Measurements from ENCODE around the gene CAPN13. TPM values are rescaled to one million over a fixed set of nuclear protein-coding genes. Genes with fewer than 3 reads are reported as not detected.

CAPN13 gene, protein sequence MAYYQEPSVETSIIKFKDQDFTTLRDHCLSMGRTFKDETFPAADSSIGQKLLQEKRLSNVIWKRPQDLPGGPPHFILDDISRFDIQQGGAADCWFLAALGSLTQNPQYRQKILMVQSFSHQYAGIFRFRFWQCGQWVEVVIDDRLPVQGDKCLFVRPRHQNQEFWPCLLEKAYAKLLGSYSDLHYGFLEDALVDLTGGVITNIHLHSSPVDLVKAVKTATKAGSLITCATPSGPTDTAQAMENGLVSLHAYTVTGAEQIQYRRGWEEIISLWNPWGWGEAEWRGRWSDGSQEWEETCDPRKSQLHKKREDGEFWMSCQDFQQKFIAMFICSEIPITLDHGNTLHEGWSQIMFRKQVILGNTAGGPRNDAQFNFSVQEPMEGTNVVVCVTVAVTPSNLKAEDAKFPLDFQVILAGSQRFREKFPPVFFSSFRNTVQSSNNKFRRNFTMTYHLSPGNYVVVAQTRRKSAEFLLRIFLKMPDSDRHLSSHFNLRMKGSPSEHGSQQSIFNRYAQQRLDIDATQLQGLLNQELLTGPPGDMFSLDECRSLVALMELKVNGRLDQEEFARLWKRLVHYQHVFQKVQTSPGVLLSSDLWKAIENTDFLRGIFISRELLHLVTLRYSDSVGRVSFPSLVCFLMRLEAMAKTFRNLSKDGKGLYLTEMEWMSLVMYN
- total RNA-seq (2014; rRNA removed; shearing (Covaris generic)): 0.10 TPM in 1 of 2 replicates, not detected in the other

DNA sequence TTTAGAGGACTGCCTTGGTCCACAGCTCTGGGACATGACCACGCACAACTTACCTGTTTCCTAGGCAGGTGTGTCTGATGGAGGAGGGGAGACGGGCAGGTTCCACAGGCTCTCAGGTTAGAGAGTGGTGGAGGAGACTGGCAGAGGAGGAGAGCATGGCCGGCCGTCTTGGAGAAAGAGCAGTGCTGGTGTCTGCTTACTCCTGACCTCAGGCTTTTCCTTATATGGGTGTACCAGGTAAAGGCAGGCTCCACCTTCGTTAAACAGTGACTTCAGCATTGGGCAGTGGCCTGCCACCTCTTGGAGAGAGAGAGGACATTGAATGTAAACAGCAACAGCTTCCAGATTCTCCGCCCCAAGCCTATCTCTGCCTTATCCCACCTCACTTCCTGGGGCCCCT is at the start of gene CAPN13:
Gene CAPN13, minus strand, starts transcription at position 198 of the 400 bp plus-strand sequence. CDS start 20,121 bp downstream, outside the sequence.
- peak; percentile 8 for DNase-seq (ENCODE audit: low spot score)

DNA sequence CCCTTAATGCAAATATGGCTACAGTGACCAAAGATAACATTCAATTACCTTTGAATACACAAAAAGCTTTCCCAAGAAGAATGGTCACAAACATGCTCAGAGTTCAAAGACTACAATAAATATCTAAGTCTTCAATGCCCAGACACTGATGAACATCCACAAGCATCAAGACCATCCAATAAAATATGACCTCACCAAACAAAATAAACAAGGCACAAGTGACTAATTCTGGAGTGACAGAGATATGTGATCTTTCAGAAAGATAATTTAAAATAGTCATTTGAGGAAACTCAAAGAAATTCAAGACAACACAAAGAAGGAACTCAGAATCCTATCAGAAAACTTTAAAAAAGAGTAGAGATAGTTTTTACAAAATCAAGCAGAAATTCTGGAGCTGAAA is 40.6 kb upstream of the CAPN13 start:
- DNase-seq (ENCODE audit: low spot score): no peak

DNA sequence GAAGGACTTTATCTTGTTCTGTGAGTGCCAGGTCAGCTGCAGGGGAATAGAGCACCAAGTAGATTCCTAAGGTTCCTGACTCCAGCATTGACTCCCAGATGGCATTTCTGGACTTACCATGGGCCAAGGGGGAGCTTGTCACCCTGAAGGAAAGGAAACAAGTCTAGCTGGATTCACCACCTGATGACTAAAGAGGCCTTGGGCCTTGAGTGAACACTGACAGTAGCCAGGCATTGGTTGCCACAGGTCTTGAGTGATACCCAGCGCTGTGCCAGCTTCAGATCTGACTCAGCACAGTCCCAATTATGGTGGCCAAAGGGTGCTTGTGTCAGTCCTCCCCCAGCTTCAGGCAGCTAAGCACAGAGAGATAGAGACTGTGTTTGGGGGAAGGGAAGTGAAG is 40.1 kb upstream of the CAPN13 start:
- no peak for DNase-seq (ENCODE audit: low spot score)

DNA sequence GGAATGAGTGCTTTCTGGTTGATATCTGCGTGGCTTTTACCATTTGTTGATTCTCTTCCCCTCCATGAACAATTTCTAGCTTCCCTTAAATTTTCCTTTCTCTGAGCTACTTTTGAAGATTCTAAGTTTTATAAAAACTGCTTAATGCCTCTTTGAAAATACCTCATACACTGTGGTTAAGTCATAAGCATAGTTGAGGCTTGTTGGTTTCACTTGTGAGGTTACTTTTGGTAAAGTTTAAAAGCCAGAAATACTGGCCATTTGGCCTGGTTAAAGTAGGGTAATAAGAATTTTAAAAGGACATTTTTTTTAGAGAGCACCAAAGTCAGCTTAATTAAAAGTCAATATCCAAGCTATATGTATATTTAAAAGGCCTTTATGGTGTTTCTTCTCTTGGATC is 21.3 kb upstream of the CAPN13 start:
- DNase-seq (ENCODE audit: low spot score): no peak

DNA sequence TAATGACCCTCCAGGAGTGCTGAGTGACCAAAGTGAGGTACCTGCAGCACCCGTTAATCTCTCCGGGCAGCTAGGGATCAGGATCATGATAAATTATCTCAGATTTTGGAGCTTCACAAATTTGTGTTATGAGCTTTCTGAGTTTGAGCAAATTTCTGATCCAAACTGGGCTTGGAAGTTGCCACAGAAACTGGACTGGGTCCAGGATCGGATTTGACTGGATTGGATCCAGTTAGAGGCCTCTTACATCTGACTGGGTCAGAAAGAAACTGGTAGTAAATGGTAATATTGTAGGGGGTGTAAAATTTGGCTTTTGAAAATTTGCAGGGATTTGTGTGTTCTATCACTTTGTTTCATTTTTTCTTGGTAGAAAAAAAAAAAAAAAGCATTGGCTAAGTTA is 19.7 kb upstream of the CAPN13 start:
- DNase-seq (ENCODE audit: low spot score): no peak

DNA sequence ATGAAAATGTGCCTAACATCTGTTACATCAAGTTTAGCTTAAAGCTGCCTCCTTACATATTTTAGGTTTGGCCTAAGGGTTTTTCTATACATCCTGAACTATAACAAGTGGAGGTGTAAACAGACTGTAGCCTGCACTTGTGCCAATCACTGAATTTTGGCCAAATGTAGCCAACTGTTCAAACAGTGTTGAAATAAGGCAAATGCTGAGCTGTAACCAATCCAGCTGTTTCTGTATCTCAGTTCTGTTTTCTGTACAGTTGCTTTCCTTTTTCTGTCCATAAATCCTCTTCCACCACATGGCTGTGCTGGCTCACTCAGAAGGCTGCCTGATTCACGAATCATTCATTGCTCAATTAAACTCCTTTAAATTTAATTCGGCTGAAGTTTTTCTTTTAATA is 19.2 kb upstream of the CAPN13 start:
- no peak for DNase-seq (ENCODE audit: low spot score)

DNA sequence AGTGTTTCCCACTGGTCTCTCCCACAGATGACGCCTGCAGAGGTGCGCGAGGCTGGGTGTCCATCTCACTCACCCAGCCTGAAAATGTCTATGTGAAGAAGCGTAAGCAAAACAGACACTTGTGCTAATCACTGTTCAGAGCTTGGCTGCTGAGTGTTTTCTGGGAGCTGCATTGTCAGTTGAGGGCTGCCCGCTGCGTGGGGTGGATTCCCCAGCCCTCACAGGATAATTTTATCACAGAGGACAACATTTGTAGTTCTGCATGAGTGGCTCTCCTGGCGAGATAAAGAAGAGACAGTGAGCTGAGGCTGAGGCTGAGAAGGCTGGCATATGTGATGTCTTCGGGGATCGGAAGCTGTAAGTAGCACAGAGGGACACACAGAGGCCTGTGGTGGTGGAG is 16.2 kb upstream of the CAPN13 start:
- DNase-seq (ENCODE audit: low spot score): no peak

DNA sequence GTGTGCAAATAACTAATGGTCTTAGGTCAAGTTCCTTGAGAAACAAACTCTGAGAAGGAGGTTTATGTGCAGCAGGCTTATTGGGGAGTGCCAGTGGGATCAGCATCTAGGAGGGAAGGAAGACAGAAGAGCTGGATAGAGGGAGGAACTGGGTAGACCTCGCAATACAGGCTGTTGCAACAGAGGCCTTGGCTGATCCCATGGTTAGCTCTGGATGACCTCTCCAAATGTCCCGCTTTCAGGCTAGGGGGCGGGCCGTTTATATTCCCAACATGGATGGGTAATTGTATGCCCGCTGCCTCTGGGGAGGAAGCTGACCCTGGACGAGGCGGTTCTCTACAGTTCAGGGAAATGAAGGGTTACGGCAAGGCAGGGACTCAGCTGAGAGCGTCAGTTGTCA is 14.7 kb upstream of the CAPN13 start:
- DNase-seq (ENCODE audit: low spot score): no peak

DNA sequence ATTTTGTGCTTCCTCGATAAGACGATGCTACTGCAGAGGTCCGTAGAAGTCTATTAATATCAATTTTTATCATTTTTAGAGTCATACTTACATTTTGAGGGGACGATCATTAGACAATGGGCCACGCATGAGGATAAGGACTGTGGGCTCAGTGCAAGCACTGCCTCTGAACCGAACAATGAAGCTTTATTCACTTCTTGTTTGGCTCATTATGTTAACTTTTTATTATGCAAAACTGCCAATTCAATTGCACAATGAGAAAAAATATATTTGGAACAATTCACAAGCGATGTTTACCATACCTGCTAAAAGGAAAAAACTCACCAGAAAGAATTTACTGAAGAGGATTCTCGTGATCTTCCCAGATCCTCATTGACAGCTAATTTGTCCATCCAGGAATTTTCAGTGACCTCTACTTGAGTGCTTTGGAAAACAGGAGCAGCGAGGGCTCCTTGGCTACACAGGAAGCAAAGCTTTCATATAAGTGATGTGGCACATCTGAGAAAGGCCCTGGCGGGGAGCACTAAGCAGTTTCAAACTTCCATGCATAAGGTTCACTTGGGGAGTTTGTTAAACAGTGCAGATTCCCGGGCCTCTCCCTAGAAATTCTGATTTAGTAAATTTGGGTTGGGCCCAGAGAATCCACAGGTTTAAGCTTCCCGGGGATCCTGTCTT is 13.3 kb upstream of the CAPN13 start:
- DNase-seq (ENCODE audit: low spot score): no peak

DNA sequence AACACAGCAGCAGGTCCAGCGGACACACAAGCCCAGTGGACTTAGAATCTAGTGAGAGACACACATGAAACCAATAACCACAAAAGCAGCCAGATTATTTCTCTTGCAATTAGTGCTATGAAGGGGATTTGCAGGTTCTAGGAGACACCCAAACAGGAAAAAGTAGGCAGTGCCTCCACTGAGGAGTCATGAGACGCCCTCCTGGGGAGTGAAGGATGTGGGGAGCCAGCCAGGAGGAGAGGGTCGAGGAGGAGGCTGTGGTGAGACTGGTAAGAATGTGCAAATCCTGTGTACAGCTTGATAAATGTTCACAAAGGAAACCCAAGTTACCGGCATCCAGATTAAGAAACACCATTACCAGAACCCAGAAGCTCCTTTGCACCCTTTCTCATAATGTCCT is 2.7 kb upstream of the CAPN13 start:
- no peak for DNase-seq (ENCODE audit: low spot score)

DNA sequence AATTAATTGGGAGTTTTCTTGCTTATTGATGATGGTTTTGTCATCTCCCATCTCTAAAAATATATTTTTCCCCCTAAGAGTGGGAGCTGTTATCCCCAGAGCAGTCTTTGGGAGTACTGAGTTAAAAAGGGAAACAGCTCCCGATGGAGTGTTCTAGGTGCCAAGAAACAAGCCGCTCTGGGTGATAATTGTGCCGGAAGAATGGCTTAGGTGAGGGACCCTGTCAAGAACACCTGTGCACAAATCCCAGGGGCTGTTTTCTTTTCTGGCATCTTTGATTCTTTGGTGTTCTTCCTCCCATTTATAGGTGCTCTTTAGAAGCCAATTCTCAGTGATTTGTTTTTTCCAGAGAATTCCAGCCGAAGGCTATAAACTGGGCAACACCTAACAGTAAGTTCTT is 1.4 kb upstream of the CAPN13 start:
- no peak for DNase-seq (ENCODE audit: low spot score)

DNA sequence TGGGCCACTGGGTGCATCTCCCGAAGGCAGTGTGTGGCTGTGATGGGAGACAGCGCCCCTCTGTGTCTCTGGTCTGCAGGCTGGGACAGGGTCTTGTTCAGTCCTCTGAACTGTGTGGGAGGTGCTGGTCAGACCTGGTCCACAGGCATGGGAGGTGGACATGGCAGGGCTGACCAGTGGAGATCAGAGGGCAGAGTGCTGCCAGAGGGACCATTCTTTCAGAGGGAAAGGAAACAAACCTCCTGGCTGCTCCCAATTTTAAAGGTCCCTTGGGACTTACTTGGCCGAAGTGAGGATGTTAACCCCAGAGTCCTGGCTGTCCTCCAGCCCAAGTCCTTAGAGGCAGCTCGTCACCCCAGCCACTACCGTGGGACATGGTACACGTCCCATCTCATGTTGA is 4.0 kb downstream of the CAPN13 start:
- no peak for DNase-seq (ENCODE audit: low spot score)

DNA sequence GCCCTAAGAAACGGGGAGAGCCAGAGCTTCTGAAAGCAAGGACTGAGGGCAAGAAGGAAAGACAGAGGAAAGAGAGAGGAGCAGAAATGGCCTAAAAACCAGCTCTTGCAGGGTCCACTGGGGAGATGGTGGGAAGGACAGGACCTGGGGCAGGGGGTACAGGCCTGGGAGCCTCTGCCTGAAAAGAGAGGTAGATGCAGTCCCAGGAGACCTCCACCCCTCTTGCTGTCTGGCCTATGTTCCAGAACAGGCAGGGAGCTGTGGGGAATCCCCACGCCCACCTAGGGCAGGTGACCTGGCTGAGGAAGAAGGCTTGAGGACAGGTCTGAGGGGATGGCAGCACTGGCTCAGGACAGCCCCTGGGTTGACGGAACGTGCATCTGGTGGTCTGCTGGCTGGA is 4.6 kb downstream of the CAPN13 start:
- DNase-seq (ENCODE audit: low spot score): no peak

DNA sequence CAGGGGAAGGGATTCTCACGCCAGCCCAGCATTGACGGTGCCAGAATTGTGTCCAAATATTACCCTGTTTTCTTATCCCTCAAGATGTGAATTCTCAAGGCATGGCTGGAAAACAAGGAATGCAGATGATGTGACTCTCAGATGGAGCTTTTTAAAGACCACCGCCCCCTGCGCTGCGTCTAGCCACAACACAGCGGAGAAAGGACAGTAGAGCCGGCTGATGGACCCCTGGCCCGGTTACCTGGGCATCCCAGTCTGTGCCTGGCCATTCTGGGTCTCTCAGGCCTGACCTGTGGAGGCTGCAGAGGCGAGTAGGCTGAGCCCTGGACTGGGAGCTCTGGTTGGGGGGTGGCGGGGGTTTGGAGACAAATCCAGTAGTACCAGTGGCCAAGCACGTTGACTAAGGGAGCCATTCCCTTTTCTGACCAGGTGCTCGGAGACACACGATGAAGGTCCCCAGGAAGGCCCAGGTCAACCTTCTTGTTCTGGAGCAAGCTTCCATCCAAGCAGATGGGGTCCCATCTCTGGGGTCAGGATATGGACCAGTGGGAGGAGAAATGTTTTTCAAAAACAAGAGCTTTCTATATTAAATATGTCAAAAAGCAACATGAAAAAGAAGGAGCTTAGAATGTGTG is 5.3 kb downstream of the CAPN13 start:
- DNase-seq (ENCODE audit: low spot score): no peak

DNA sequence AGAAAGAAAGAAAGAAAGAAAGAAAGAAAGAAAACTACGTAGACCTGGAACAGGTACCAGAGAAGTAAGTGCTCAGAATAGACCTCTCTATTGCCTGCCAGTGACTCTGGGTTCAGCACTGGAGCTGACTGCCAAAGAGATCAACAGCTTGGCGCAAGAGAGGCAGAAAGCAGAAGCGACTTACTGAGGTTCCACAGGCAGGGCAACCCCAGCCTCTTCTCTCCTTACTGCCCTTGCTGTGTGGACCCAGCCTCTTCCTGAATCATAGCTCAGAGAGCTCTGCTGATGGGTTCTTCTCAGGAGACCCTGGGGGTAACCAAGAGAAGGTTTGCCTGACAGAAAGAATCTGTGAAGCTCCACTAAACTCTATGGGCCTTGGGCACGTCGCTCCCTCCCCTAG is 7.1 kb downstream of the CAPN13 start:
- DNase-seq (ENCODE audit: low spot score): no peak

DNA sequence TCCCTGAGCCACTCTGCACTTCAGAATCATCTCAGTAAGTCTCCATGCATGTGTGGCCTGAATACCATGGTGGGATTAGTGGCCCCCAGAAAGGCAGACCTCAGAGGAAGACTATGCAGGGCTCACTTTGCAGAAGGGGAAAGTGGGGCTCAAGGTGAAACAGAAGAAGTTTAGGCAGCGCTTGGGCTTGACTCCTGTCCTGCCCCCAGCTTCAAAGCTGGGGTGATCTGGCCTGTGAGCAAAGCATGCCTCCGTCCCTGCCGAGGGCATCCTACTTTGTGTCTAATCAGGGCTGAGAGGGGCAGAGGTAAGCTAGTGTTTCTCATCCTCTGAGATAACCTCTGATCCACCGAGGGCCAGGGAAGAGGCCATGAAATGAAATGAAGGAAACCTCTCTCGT is 7.9 kb downstream of the CAPN13 start:
- DNase-seq (ENCODE audit: low spot score): no peak

DNA sequence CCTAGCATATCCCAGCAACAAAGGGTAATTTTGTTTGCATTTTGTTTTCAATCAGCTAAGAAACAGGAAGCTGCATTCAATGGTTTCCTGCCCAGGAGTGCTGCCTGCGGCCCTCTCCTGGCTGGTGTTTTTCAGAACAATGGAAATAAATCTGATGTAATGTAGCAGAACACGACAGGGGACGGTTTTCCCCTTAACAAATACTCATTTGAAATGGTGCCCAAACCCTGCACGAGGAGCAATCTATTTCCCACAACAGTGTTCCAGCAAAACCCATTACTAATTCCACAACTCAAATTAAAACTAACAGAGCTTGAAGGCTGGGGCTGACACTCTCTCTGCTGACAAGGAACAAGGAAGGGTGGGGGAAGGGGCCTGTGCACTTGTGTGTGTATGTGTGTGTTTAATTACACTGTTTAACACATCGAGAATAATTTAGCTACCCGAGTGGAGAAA is 8.7 kb downstream of the CAPN13 start:
- DNase-seq (ENCODE audit: low spot score): no peak

DNA sequence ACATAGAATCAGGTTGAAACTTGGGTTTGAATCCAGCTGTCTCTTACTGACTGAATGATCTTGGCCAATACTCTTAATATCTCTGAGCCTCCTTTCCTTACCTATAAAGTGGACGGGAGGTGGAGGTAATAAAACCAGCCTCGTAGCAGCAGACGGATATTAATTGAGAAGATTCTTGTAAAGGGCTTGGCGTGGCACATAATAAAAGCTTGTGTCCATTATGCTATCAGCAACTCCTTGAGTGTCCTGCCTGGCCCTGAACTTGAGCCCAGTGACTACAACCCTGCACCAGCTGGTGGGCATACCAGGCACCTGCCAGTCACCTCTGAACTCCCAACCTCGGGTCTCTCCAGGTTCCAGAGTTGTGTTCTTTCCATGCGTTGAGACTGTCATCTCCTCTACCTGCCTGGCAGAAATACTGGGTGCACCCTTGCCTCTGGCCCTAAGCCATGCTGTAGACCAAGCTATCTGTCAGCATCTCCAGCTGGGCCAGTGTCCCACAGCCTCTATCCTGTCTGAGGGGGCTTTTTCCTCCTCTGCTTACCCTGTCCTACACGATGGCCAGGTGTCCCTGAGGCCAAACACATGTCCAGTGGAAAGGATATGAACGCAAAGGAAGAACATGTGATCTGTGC is 9.7 kb downstream of the CAPN13 start:
- no peak for DNase-seq (ENCODE audit: low spot score)

DNA sequence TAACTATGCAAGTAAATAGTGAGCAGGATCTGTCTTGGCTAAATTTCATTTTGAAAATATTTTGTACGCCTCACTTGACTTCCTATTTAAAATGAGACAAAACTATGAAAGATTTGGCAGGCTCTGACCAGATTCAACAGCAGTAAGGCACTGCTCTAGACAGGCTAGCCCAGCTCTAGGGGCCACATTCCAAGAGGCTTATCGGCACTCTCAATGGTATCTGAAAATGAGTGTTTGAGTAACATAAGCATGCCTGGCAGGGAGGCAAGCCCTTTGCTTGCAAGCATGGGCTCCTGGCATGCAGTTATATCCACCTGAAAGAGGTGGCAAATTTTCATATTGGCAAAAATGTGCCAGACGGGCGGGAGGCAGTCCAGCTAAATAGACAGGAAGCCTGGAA is 10.5 kb downstream of the CAPN13 start:
- no peak for DNase-seq (ENCODE audit: low spot score)

DNA sequence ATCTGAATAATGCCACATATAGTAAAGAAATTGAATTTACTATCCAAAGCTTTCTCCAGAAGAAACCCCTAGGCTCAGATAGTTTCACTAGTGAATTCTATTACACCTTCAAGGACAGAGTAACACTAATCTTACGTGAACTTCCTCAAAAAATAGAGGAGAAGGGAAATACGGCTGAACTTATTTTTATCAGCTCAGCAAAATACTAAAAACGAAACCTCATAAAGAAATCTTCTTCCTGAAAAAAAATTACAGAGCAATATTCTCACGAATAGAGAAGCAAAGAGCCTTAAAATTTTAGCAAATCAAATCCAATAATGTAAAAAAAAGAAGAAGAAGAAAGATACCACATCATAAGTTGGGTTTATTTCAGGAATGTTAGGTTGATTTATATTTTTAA is 14.7 kb downstream of the CAPN13 start:
- no peak for DNase-seq (ENCODE audit: low spot score)

DNA sequence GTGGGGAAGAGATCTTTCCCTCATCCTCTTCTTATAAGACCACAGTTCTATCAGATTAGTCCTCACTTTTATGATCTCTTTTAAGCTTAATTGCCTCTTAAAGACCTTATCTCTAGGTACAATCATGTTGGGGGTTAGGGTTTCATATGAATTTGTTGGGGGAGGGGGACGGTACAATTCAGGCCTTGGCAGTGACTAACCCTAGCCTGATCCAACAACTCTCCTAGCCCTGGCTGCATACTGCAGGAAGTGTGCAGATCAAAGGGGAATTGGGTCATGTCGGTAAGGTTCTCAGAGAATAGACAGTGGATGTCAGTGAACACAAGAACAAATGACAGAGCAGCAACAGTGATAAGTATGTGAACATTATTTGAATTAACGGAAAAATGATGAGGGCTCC is 16.4 kb downstream of the CAPN13 start:
- DNase-seq (ENCODE audit: low spot score): no peak

DNA sequence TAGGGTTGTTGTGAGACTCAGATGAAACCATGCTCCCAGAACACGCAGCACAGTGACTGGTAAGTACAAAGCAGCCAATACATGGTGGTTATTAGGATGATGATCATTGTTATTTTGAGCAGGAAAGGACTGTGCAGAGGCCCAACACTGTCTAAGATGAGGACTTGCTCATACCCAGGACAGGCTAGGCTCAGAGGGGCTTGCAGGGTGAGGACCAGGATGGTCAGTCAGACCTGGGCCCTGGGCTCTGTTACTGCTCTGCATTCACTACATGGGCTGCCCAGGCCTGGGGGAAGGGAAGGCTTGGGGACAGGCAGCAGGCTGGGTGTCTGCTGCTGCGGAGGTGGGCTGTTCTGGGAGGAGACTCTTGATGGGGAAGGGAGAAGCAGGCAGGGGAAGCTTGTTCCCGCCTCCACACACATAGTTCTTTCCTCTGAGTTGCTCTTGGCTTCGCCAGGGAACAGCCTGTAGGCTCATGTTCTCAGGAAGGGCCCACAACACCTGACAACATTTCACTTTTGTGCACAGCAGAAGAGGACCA is 17.5 kb downstream of the CAPN13 start:
- no peak for DNase-seq (ENCODE audit: low spot score)
